Measurements from ENCODE around the gene ZNF679.
"Not testable (repeated sequence)": the region's sequence is repeated elsewhere in the genome, so short reads cannot be mapped to it uniquely, and the experiment has no call there.

ZNF679 gene

DNA sequence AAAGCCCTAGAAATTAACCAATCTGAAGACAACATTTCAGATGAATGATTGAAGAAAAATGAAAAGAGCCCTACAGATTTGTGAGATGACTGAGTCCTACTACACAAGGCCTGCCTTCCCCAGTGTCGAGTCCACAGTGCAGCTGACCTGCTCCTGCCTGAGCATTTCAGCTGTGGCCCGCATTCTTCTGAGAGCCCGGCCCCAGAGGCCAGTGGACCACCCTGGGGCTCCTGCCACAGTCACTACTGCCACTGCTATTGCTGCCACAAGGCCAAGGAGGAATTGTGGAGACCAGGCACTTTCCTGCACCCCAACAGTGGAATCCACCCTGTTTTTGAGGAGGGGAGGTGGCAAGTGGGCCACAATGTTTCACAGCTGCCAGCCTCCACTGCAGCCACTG lies 40.9 kb upstream of the ZNF679 start:
- H3K4me3 ChIP-seq (ENCODE audit: low read depth, low read length): no peak overlapping the region
- no peak for DNase-seq (ENCODE audit: low read depth)
- no peak for TF ChIP-seq CTCF (IDR thresholded peaks at IDR 0.05; ENCODE audit: control insufficient read depth, extremely low read depth, insufficient read depth)

GRCh38 chr7:64192148-64192704 lies 36.0 kb upstream of the ZNF679 start:
- no peak overlapping the region for H3K4me3 ChIP-seq (ENCODE audit: low read depth, low read length)
- no peak for TF ChIP-seq CTCF (IDR thresholded peaks at IDR 0.05; ENCODE audit: control insufficient read depth, extremely low read depth, insufficient read depth)
- DNase-seq (ENCODE audit: low read depth): no peak

DNA sequence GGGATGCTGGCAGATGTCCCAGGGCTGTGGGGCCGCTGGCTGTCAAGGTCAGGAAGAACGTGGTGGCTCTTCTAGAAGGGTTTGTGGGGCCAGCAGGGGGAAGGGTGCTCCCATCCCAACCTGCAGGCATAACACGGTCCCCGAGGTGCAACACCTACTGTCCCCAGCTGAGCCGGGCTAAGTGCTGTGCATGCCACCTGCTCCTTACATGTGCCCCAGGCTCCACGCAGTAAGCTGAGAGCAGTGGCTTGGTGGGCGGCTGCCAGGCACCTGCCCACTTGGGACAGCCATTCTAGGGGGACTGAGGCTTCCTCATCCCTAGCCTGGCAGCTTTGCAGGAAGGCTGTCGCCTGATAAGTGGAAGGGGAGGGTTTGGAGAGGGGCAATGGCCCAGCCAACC lies 35.5 kb upstream of the ZNF679 start:
- no peak for TF ChIP-seq CTCF (IDR thresholded peaks at IDR 0.05; ENCODE audit: control insufficient read depth, extremely low read depth, insufficient read depth)
- no peak for DNase-seq (ENCODE audit: low read depth)

DNA sequence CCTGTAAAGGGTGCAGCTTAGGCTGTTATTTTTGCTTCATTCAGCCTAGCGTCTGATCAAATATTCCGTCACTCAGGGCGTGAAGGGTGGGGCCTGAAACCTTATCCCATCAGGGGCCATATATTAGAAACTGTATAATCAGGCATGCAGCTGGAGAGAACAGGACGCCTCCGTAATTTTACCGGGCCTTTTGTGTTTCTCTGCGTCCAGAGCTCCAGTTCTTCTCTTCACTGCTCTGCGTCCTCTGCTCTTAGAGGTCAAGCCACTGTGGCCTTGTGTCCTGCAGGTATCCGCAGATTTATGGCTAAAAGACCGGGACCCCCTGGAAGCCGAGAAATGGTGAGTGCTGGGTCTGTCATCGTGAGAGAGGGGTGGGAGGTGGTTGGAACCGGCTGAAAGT lies 21.4 kb upstream of the ZNF679 start, which contains the start of gene ZNF735:
Gene ZNF735, plus strand, starts transcription at position 301 of the 400 bp plus-strand sequence. Its CDS starts 0 bp downstream, at position 301.
- H3K4me3 ChIP-seq (ENCODE audit: low read depth, low read length): no peak within 1 kb of the TSS
- TF ChIP-seq CTCF (IDR thresholded peaks at IDR 0.05; ENCODE audit: control insufficient read depth, extremely low read depth, insufficient read depth): no peak
- DNase-seq (ENCODE audit: low read depth): no peak

More for the DNA sequence above, 35.5 kb upstream of the ZNF679 start:
- H3K4me3 ChIP-seq (ENCODE audit: low read depth, low read length): no peak overlapping the region

GRCh38 chr7:64219710-64220298 lies 8.5 kb upstream of the ZNF679 start:
- DNase-seq (ENCODE audit: low read depth); H3K4me3 ChIP-seq (ENCODE audit: low read depth, low read length): not testable (repeated sequence)

DNA sequence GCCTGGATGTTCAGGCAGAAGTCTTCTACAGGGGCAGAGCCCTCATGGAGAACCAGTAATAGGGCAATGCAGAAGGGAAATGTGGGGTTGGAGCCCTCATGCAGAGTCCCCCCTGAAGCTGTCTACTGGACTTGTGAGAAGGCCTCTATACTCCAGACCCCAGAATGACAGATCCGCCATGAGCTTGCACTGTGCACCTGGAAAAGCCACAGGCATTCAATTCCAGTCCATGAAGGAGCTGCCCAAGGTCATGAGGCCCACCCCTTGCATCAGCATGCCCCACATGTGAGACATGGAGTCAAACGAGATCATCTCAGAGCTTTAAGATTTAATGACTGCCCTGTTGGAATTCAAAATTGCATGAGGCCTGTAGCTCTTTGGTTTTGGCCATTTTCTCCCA lies 4.9 kb upstream of the ZNF679 start:
- no peak overlapping the region for H3K4me3 ChIP-seq (ENCODE audit: low read depth, low read length)
- no peak for TF ChIP-seq CTCF (IDR thresholded peaks at IDR 0.05; ENCODE audit: control insufficient read depth, extremely low read depth, insufficient read depth)
- DNase-seq (ENCODE audit: low read depth): no peak

- TF ChIP-seq CTCF (IDR thresholded peaks at IDR 0.05; ENCODE audit: control insufficient read depth, extremely low read depth, insufficient read depth): no peak
- H3K4me3 ChIP-seq (ENCODE audit: low read depth, low read length): no peak overlapping the region
- DNase-seq (ENCODE audit: low read depth): no peak
Measured at GRCh38 chr7:64266341-64266919, 38.2 kb downstream of the ZNF679 start.
